COLO829 (cell line): ENCODE results near the gene RNF7.
"Not testable (repeated sequence)": the region's sequence is repeated elsewhere in the genome, so short reads cannot be mapped to it uniquely, and the experiment has no call there.

Experiments
- DNase-seq: peaks from one replicate; pipeline ENCODE4 v3.0.0; 2012; ENCODE audit warnings: low spot score

The RNF7 gene

GRCh38 chr3:141735770-141736465 lies 2.2 kb upstream of the RNF7 start:
- DNase-seq: no peak

- no peak for DNase-seq
These were observed 1.0 kb upstream of the RNF7 start for GRCh38 chr3:141737093-141737492.

- no peak for DNase-seq
These were observed 448 bp upstream of the RNF7 start for GRCh38 chr3:141737678-141738021.

GRCh38 chr3:141738891-141739363 lies 829 bp downstream of the RNF7 start:
- DNase-seq: peak; percentile 31

GRCh38 chr3:141739731-141740130 lies 1.6 kb downstream of the RNF7 start:
- DNase-seq: no peak

- no peak for DNase-seq
These were observed 2.3 kb downstream of the RNF7 start for GRCh38 chr3:141740349-141740748.

GRCh38 chr3:141743305-141743704 lies 5.2 kb downstream of the RNF7 start:
- DNase-seq: no peak

- peak; percentile 50 for DNase-seq
These were observed 8.9 kb downstream of the RNF7 start for GRCh38 chr3:141746962-141747361.

GRCh38 chr3:141753399-141753798 lies 15.3 kb downstream of the RNF7 start:
- DNase-seq: no peak

GRCh38 chr3:141754032-141754431 lies 15.9 kb downstream of the RNF7 start:
- no peak for DNase-seq

GRCh38 chr3:141762552-141762951 lies 24.5 kb downstream of the RNF7 start:
- DNase-seq: not testable (repeated sequence)

GRCh38 chr3:141763088-141763750 lies 25.1 kb downstream of the RNF7 start, which contains the start of gene GRK7:
GRK7 (plus strand) TSS chr3:141763408; CDS start chr3:141778285, 14,877 bp downstream.
- no peak for DNase-seq

GRCh38 chr3:141764045-141764444 lies 25.9 kb downstream of the RNF7 start:
- no peak for DNase-seq

GRCh38 chr3:141764465-141764864 lies 26.4 kb downstream of the RNF7 start:
- DNase-seq: no peak

- DNase-seq: no peak
These were observed 26.9 kb downstream of the RNF7 start for GRCh38 chr3:141764986-141765385.

- DNase-seq: no peak
These were observed 29.0 kb downstream of the RNF7 start for GRCh38 chr3:141767066-141767465.

GRCh38 chr3:141769221-141769894 lies 31.3 kb downstream of the RNF7 start:
- DNase-seq: no peak

- no peak for DNase-seq
These were observed 35.6 kb downstream of the RNF7 start for GRCh38 chr3:141773676-141774075.

- no peak for DNase-seq
These were observed 38.3 kb downstream of the RNF7 start for GRCh38 chr3:141776376-141776775.

- DNase-seq: no peak
These were observed 38.8 kb downstream of the RNF7 start for GRCh38 chr3:141776885-141777284.

- no peak for DNase-seq
These were observed 40.1 kb downstream of the RNF7 start for GRCh38 chr3:141777957-141778813.

- DNase-seq: no peak
These were observed 41.6 kb downstream of the RNF7 start for GRCh38 chr3:141779667-141780066.
